ENCODE measurements around the gene DNAJC5G.

Gene DNAJC5G

GRCh38 chr2:27306573-27307286 is 31.5 kb downstream of the DNAJC5G start:
- no peak for TF ChIP-seq CTCF (IDR thresholded peaks at IDR 0.05; ENCODE audit: extremely low read depth, missing control alignments)
- DNase-seq (ENCODE audit: low spot score): peak; percentile 61

- no peak for DNase-seq (ENCODE audit: low spot score)
- no peak for TF ChIP-seq CTCF (IDR thresholded peaks at IDR 0.05; ENCODE audit: extremely low read depth, missing control alignments)
Measured at GRCh38 chr2:27307287-27307544, 32.0 kb downstream of the DNAJC5G start.

GRCh38 chr2:27307545-27308358 is 32.5 kb downstream of the DNAJC5G start:
- DNase-seq (ENCODE audit: low spot score): no peak
- TF ChIP-seq CTCF (IDR thresholded peaks at IDR 0.05; ENCODE audit: extremely low read depth, missing control alignments): no peak

GRCh38 chr2:27308359-27308881 is 33.2 kb downstream of the DNAJC5G start, which contains the start of gene UCN:
TSS of gene UCN (minus strand) at chr2:27308445. CDS start at chr2:27307895, 550 bp downstream.
- TF ChIP-seq CTCF (IDR thresholded peaks at IDR 0.05; ENCODE audit: extremely low read depth, missing control alignments): no peak
- DNase-seq (ENCODE audit: low spot score): no peak

GRCh38 chr2:27309651-27310050 is 34.4 kb downstream of the DNAJC5G start:
- DNase-seq (ENCODE audit: low spot score): no peak
- TF ChIP-seq CTCF (IDR thresholded peaks at IDR 0.05; ENCODE audit: extremely low read depth, missing control alignments): no peak

GRCh38 chr2:27312152-27312551 is 36.9 kb downstream of the DNAJC5G start:
- DNase-seq (ENCODE audit: low spot score): no peak
- TF ChIP-seq CTCF (IDR thresholded peaks at IDR 0.05; ENCODE audit: extremely low read depth, missing control alignments): no peak
